Small intestine (tissue), 7 donors: ENCODE measurements around the gene MLLT3. TPM values are rescaled to one million over a fixed set of nuclear protein-coding genes. Genes with fewer than 3 reads are reported as not detected.

Source experiments
- DNase-seq, 2 donors: peaks; one replicate each; pipeline versions ENCODE4 v3.0.0 to v3.0.0-alpha.2; 2013
- FAIRE-seq: peaks from 2 replicates; lab custom pipeline; 2012; peaks lifted over from hg19 to GRCh38; lab: Jason Lieb, UNC
- H3K27ac ChIP-seq, 3 donors: one replicate each; pipeline ENCODE4 v1.5.1; 2013; ENCODE audit warnings: low read length in 2 of 3, mild to moderate bottlenecking in 2 of 3, control low read depth in 1 of 3, inconsistent platforms in 1 of 3, low read depth in 1 of 3, moderate library complexity in 1 of 3
- H3K27me3 ChIP-seq, 3 donors: one replicate each; pipeline ENCODE4 v1.6.1; 2013; ENCODE audit warnings: low read length in 3 of 3, inconsistent platforms in 1 of 3; ENCODE audit not compliant: control insufficient read depth in 3 of 3, insufficient read depth in 3 of 3
- H3K36me3 ChIP-seq, 3 donors: one replicate each; pipeline ENCODE4 v1.6.1; 2013; ENCODE audit warnings: low read length in 3 of 3, inconsistent platforms in 1 of 3, low read depth in 1 of 3, mild to moderate bottlenecking in 1 of 3, moderate library complexity in 1 of 3; ENCODE audit not compliant: control insufficient read depth in 3 of 3, insufficient read depth in 2 of 3
- H3K4me1 ChIP-seq, 3 donors: one replicate each; pipeline ENCODE4 v1.6.1; 2013; ENCODE audit warnings: low read length in 2 of 3, inconsistent platforms in 1 of 3, low read depth in 1 of 3, mild to moderate bottlenecking in 1 of 3, moderate library complexity in 1 of 3; ENCODE audit not compliant: control insufficient read depth in 3 of 3, insufficient read depth in 2 of 3
- H3K4me3 ChIP-seq, 3 donors: one replicate each; pipeline ENCODE4 v1.5.1; 2013; ENCODE audit warnings: low read length in 3 of 3, control low read depth in 1 of 3, inconsistent platforms in 1 of 3, low read depth in 1 of 3, mild to moderate bottlenecking in 1 of 3, moderate library complexity in 1 of 3
- H3K9me3 ChIP-seq, 2 donors: one replicate each; pipeline ENCODE4 v1.6.1; 2013; ENCODE audit warnings: low read depth in 1 of 2, low read length in 1 of 2; ENCODE audit not compliant: control insufficient read depth in 2 of 2, insufficient read depth in 1 of 2
- WGBS, 3 donors: extraction: QIAGEN DNeasy Blood & Tissue Kit; methylation state at CpG; one replicate each; pipeline ENCODE4 v1.1.7; 2013; 5-methylcytosine and 5-hydroxymethylcytosine counted together
- polyA plus RNA-seq, 4 donors: library from polyadenylated mRNA; stranded (reverse) in 3 of 4; unstranded in 1 of 4; fragments of 200-250 nt in 3 of 4; fragments of 120-200 nt in 1 of 4; gene quantifications; one replicate each; pipeline versions ENCODE4 v1.2.1 to v1.2.3, GENCODE V29; 2013
- donor health status: healthy with polysubstance abuse.
- donor health status: control.
- donor health status: control.
- donor health status: Bipolar disorder and iron deficiency.
- donor health status: healthy.

MLLT3 gene
- polyA plus RNA-seq, 4 donors, result 8.9 to 34.5 (median 14.0) TPM

DNA sequence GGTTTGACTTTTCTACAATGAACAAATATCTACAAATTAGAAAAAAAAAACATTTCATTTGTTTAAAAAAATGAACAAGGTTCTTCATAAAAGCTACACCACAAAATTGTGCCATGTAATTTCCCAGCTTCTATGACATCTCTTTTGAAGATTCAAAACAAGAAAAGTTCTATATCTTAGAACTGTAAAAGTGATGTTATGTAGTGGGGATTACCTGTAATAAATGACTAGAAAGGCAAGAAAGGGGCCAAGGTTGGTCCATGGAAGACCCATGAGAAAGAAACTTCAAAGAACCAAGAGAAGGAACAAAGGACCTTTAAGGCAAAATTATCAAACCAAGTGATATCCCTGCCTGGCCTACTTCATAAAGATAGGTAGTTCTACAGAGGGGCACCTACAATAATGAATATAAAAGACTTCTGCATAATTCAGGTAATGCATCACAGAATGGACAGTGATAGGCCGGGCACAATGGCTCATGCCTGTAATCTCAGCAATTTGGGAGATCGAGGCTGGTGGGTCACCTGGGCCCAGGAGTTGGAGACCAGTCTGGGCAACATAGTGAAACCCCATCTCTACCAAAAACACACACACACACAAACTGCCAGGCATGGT lies 7.6 kb downstream of the MLLT3 start:
- peaks cover 0 to 16% (median 0%) of the 10 kb centered on the region in 3 donors for H3K4me1 ChIP-seq
- FAIRE-seq, result no peak

DNA sequence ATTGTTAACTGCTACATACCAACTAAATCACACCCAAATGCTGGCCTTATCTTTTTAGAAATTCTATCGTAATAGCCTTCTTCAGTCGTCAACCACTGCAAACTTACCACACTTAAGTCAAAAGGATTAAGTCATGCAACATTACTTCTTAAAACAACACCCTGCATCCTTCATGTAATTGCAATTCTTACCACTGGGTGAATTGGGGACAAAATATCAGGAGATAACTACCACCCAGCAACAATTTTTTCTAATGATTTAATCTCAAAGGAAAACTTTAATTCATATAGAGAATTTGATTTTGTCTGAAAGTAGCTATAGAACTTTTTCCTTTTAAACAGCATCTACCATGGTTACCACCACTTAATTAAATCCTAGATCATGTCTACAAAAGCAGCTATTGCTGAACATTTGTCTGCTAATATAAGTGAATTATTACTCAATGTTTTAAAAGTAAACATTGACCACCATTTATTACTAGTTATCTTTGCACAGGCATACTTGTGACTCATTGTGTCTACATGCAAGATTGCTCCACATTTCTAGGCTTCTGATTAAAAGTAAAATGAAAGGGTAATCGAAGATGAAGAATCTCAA lies 10.5 kb downstream of the MLLT3 start:
- H3K27ac ChIP-seq, result peak overlapping the region in 1 of 3 donors; percentile 55
- DNase-seq (peak; percentile 72 to 82), FAIRE-seq (peak; percentile 85)
- no peaks in the 10 kb centered on the region for H3K36me3 ChIP-seq
- no peaks in the 10 kb centered on the region for H3K9me3 ChIP-seq
- whole genome bisulfite sequencing, 3 donors, result 16 to 45% (median 27%) methylated on average over 3 of the region's 3 CpGs
- no peak overlapping the region for H3K4me3 ChIP-seq
- H3K27me3 ChIP-seq, result no peaks in the 10 kb centered on the region
- peaks cover 0 to 16% (median 0%) of the 10 kb centered on the region in 3 donors for H3K4me1 ChIP-seq

More for the DNA sequence above, 7.6 kb downstream of the MLLT3 start:
- Histone ChIP-seq H3K27ac (no peak overlapping the region), H3K4me3 (no peak overlapping the region), H3K9me3 (no peaks in the 10 kb centered on the region), H3K36me3 (no peaks in the 10 kb centered on the region), H3K27me3 (no peaks in the 10 kb centered on the region)
- WGBS, 3 donors, result 93 to 100% (median 98%) methylated on average over 2 of the region's 2 CpGs
- DNase-seq, result no peak

DNA sequence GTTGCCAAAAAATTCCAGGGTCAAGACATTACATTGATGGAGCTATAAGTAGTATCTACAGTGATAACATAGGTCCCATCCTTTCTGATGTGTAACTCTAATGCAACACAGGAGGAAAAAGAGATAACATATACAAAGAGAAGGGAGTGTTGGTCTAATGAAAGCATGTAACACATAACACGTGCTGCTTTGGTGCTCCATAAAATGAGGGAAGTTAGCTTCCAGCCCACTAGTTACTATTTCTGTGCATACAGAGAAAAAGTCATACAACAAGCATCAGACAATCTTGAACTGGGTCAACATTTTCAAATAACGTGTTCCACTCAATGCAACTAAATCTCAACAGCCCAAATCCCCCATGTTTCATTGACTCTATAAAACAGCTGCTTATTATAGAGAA lies 11.7 kb downstream of the MLLT3 start:
- Histone ChIP-seq H3K4me1 (peaks cover 0 to 16% (median 2%) of the 10 kb centered on the region in 3 donors), H3K36me3 (no peaks in the 10 kb centered on the region), H3K27me3 (no peaks in the 10 kb centered on the region), H3K4me3 (no peak overlapping the region), H3K9me3 (no peaks in the 10 kb centered on the region), H3K27ac (no peak overlapping the region)
- FAIRE-seq (no peak), DNase-seq (peak in 1 of 2 donors; percentile 30)
- WGBS, 3 donors, result 65 to 76% (median 74%) methylated on average over 2 of the region's 2 CpGs

DNA sequence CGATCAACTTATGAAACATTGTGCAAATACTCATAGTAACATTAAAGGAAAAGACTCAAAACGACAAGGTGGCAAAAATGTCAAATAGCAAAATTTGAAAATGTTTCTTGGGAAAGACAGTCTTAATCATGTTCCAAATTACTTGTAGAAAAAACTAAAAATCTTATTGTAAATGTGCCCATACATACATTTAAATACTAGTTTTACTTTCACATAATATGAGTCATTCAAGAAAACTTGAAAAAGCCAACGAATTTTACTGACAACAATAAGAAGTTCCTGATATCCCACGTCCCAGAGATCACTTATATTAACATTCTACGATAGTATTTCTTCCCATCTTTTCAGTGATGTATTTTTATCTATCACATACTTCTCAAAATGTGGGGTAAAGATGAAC lies 13.7 kb downstream of the MLLT3 start:
- FAIRE-seq, result no peak
- peaks cover 0 to 16% (median 2%) of the 10 kb centered on the region in 3 donors for H3K4me1 ChIP-seq

DNA sequence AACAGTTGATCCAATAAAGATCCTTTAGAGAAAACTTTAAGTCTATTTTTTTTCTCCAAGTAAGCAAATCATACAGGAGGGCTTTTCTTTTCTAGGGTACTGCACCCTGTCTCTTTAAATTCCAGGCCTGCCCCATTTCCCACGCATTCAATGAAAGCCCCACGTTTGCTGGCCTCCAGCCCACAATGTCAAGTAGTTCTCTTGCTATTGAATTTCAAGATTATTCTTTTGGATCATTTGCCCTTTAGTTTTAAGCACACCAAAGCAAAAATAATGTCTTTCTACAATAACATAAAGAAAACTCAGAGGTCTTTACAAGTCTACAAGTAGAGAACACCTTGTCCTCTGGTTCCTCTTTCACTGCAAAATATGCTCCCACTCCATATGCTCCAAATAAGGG lies 15.6 kb downstream of the MLLT3 start:
- H3K4me3 ChIP-seq, result no peak overlapping the region
- H3K27ac ChIP-seq, result no peak overlapping the region
- WGBS, 3 donors, result 51 to 69% (median 64%) methylated on average over 2 of the region's 2 CpGs
- DNase-seq (no peak), FAIRE-seq (no peak)
- H3K9me3 ChIP-seq, result no peaks in the 10 kb centered on the region
- no peaks in the 10 kb centered on the region for H3K27me3 ChIP-seq
- H3K4me1 ChIP-seq, result peaks cover 0 to 16% (median 2%) of the 10 kb centered on the region in 3 donors
- H3K36me3 ChIP-seq, result no peaks in the 10 kb centered on the region

More for the DNA sequence above, 13.7 kb downstream of the MLLT3 start:
- Histone ChIP-seq H3K27ac (no peak overlapping the region), H3K4me3 (no peak overlapping the region), H3K36me3 (no peaks in the 10 kb centered on the region), H3K9me3 (no peaks in the 10 kb centered on the region), H3K27me3 (no peaks in the 10 kb centered on the region)
- WGBS, 3 donors, result 66 to 73% (median 67%) methylated on average over 5 of the region's 5 CpGs
- no peak for DNase-seq

DNA sequence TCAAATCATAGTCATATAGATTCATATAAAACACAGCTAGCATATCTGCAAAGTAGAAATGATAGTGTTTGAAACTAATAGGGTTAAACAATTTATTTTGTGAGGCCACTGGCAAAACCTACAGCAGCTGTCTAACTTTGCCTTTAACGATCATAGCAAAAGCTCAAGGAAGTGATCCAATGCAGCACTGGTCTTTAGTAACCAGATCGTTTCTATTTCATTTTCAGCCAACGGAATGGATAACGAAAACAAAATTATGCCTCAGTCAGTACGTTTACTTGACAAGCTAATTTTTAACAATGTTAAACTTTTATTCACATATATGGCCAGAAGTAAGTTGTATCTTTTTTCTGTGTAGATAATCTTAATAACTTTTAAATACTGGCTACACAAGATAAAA lies 17.7 kb downstream of the MLLT3 start:
- 0 to 6% (median 5%) methylated on average over 5 of the region's 5 CpGs for WGBS, 3 donors
- no peaks in the 10 kb centered on the region for H3K27me3 ChIP-seq
- peak; percentile 74 for FAIRE-seq

DNA sequence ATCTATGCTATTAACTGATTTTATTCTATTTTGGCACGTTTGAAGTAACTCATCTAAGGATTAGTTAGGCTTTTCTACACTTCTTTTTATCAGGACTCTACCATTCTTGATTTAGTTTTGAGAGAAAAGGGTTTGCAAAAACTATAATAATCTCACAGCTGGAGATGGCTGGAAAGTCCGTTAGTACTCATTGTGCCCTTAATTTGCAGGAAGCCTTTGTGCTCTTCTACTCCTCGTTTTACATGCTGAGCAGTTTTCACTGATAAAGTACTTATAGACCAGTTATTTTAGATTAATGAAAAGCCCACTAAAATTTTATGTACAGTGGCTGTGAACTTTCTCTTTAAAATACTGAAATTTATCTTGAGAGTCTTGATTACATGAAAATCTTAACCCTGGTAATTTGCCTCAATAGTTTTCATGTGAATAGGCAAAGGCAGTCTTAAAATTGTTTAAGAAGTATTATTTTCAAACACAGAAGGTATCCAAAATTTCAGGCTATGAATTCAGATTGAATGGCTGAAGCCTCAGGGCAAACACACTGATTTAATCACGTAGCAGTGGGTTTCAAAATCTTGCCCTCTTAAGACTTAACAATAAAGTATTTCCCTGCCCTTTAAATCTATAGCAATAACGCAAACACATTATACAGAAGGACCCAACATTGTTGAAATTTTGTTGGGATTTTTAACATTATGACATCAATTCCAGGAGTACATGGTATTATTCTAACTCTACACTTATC lies 18.6 kb downstream of the MLLT3 start:
- no peaks in the 10 kb centered on the region for H3K36me3 ChIP-seq
- FAIRE-seq (no peak), DNase-seq (no peak)
- H3K27me3 ChIP-seq, result no peaks in the 10 kb centered on the region
- H3K9me3 ChIP-seq, result no peaks in the 10 kb centered on the region
- WGBS, 3 donors, result 70 to 80% (median 76%) methylated on average over 5 of the region's 5 CpGs
- peaks cover 0 to 4% (median 2%) of the 10 kb centered on the region in 3 donors for H3K4me1 ChIP-seq
- no peak overlapping the region for H3K27ac ChIP-seq
- H3K4me3 ChIP-seq, result no peak overlapping the region

More for the DNA sequence above, 17.7 kb downstream of the MLLT3 start:
- peaks cover 0 to 7% (median 2%) of the 10 kb centered on the region in 3 donors for H3K4me1 ChIP-seq
- no peaks in the 10 kb centered on the region for H3K36me3 ChIP-seq
- peak; percentile 21 to 47 for DNase-seq
- no peak overlapping the region for H3K27ac ChIP-seq
- no peaks in the 10 kb centered on the region for H3K9me3 ChIP-seq
- H3K4me3 ChIP-seq, result no peak overlapping the region

DNA sequence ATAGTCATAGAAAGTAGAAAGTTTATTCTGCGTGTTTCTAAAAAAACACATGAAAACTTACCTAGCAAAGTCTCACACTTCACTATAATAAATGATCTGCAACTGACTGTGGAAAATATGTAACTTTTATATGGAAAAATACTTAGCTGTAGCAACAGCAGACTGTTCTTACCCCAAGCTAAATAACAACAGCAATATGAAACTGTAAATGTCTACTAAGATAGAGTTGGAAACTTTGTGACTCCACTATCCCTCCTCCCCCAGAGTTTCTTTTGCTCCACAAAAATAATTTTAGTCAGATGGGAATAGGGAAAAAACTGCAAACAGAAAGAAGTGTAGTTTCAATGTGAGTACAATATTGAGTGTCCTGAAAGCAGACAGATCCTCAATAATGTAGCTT lies 21.0 kb downstream of the MLLT3 start:
- Histone ChIP-seq H3K9me3 (no peaks in the 10 kb centered on the region), H3K4me3 (no peak overlapping the region), H3K27ac (no peak overlapping the region), H3K27me3 (no peaks in the 10 kb centered on the region), H3K36me3 (no peaks in the 10 kb centered on the region), H3K4me1 (peaks cover 0 to 4% (median 0%) of the 10 kb centered on the region in 3 donors)
- no peak for DNase-seq
- no peak for FAIRE-seq
- WGBS, 3 donors, result 82 to 100% (median 92%) methylated on average over 1 of the region's 1 CpG
